Mesenchymal stem cell (in vitro differentiated cells and primary cell): ENCODE results near the gene MGP.

ENCODE experiments used
- DNase-seq: peaks from one replicate; pipeline ENCODE4 v3.0.0-alpha.2; 2013
- H2AFZ ChIP-seq: one replicate; pipeline ENCODE4 v1.6.1; 2013; ENCODE audit warnings: low read depth, mild to moderate bottlenecking, control low read depth, inconsistent platforms, low read length, moderate library complexity
- H2AK5ac ChIP-seq: 2 replicates; pipeline ENCODE4 v1.6.1; 2013; ENCODE audit warnings: low read length, moderate library complexity, mild to moderate bottlenecking, inconsistent platforms; ENCODE audit not compliant: severe bottlenecking
- H2BK120ac ChIP-seq: one replicate; pipeline ENCODE4 v1.6.1; 2013; ENCODE audit warnings: low read depth, mild to moderate bottlenecking, inconsistent platforms, low read length, moderate library complexity
- H2BK12ac ChIP-seq, 2 experiments: one replicate each; pipeline ENCODE4 v1.6.1; 2013; ENCODE audit warnings: inconsistent platforms in 2 of 2, low read length in 2 of 2, mild to moderate bottlenecking in 2 of 2, moderate library complexity in 2 of 2, control low read depth in 1 of 2
- H2BK15ac ChIP-seq: one replicate; pipeline ENCODE4 v1.6.1; 2013; ENCODE audit warnings: mild to moderate bottlenecking, low read depth, inconsistent platforms; ENCODE audit not compliant: poor library complexity, severe bottlenecking
- H2BK5ac ChIP-seq: 2 replicates; pipeline ENCODE4 v1.6.1; 2013; ENCODE audit warnings: low read depth, mild to moderate bottlenecking, low read length, control low read depth, inconsistent platforms; ENCODE audit not compliant: poor library complexity, severe bottlenecking
- H3K14ac ChIP-seq, 2 experiments: one replicate each; pipeline ENCODE4 v1.6.1; 2013; ENCODE audit warnings: inconsistent platforms in 2 of 2, low read length in 2 of 2, control low read depth in 1 of 2, mild to moderate bottlenecking in 1 of 2, moderate library complexity in 1 of 2
- H3K18ac ChIP-seq, 2 experiments: one replicate each; pipeline ENCODE4 v1.6.1; 2013; ENCODE audit warnings: inconsistent platforms in 2 of 2, low read length in 2 of 2, control low read depth in 1 of 2, low read depth in 1 of 2, mild to moderate bottlenecking in 1 of 2
- H3K23ac ChIP-seq, 2 experiments: one replicate each; pipeline ENCODE4 v1.6.1; 2013; ENCODE audit warnings: inconsistent platforms in 2 of 2, low read length in 2 of 2, mild to moderate bottlenecking in 2 of 2, moderate library complexity in 2 of 2, control low read depth in 1 of 2
- H3K27ac ChIP-seq: 2 replicates; pipeline ENCODE4 v1.5.1; 2013; ENCODE audit warnings: mild to moderate bottlenecking, moderate library complexity, low read length, control low read depth, inconsistent platforms; ENCODE audit not compliant: poor library complexity, severe bottlenecking
- H3K27me3 ChIP-seq, 2 experiments: 2 replicates each; pipeline versions ENCODE4 v1.6.1 to v1.7.0; 2013; ENCODE audit warnings: low read length in 2 of 2, mild to moderate bottlenecking in 2 of 2, moderate library complexity in 2 of 2, control low read depth in 1 of 2, inconsistent platforms in 1 of 2; ENCODE audit not compliant: control insufficient read depth in 1 of 2, insufficient read depth in 1 of 2
- H3K36me3 ChIP-seq, 2 experiments: 2 replicates each; pipeline versions ENCODE4 v1.6.1 to v1.7.0; 2013; ENCODE audit warnings: low read length in 2 of 2, control low read depth in 1 of 2, inconsistent platforms in 1 of 2, low read depth in 1 of 2, mild to moderate bottlenecking in 1 of 2; ENCODE audit not compliant: insufficient read depth in 2 of 2, control insufficient read depth in 1 of 2
- H3K4ac ChIP-seq, 2 experiments: one replicate each; pipeline ENCODE4 v1.6.1; 2013; ENCODE audit warnings: inconsistent platforms in 2 of 2, low read length in 2 of 2, mild to moderate bottlenecking in 2 of 2, moderate library complexity in 2 of 2, control low read depth in 1 of 2, low read depth in 1 of 2
- H3K4me1 ChIP-seq: 2 replicates; pipeline ENCODE4 v1.6.1; 2013; ENCODE audit warnings: low read depth, low read length, control low read depth; ENCODE audit not compliant: control insufficient read depth, insufficient read depth
- H3K4me2 ChIP-seq: 2 replicates; pipeline ENCODE4 v1.6.1; 2013; ENCODE audit warnings: low read length, mild to moderate bottlenecking, inconsistent platforms; ENCODE audit not compliant: poor library complexity, severe bottlenecking
- H3K4me3 ChIP-seq, 2 experiments: 2 replicates each; pipeline versions ENCODE4 v1.5.1 to v1.7.0; 2013; ENCODE audit warnings: low read length in 2 of 2, mild to moderate bottlenecking in 2 of 2, control low read depth in 1 of 2, low read depth in 1 of 2; ENCODE audit not compliant: insufficient read depth in 1 of 2
- H3K79me1 ChIP-seq: replicated peaks from 2 replicates; pipeline ENCODE4 v1.6.1; 2013; ENCODE audit warnings: mild to moderate bottlenecking, control low read depth, low read length, inconsistent platforms; ENCODE audit not compliant: poor library complexity, severe bottlenecking
- H3K9ac ChIP-seq: 2 replicates; pipeline ENCODE4 v1.7.0; 2013; ENCODE audit warnings: mild to moderate bottlenecking, low read length, moderate library complexity
- H3K9me3 ChIP-seq: 2 replicates; pipeline ENCODE4 v1.7.0; 2013; ENCODE audit warnings: mild to moderate bottlenecking, low read length; ENCODE audit not compliant: control insufficient read depth
- H4K8ac ChIP-seq: one replicate; pipeline ENCODE4 v1.6.1; 2013; ENCODE audit warnings: inconsistent platforms, mild to moderate bottlenecking, low read length, moderate library complexity
- H4K91ac ChIP-seq: one replicate; pipeline ENCODE4 v1.6.1; 2013; ENCODE audit warnings: mild to moderate bottlenecking, low read length, inconsistent platforms
- WGBS: methylation state at CpG from one replicate; pipeline ENCODE4 v1.1.7; 2013; ENCODE audit warnings: mixed read lengths; 5-methylcytosine and 5-hydroxymethylcytosine counted together

MGP gene

GRCh38 chr12:14883686-14884085 lies 2.0 kb downstream of the MGP start:
- Histone ChIP-seq H3K79me1 (no peaks in the 10 kb centered on the region), H3K9me3 (no peaks in the 10 kb centered on the region), H3K18ac (no peak overlapping the region), H3K4me1 (no peaks in the 10 kb centered on the region), H2BK5ac (no peak overlapping the region), H3K27ac (no peak overlapping the region), H3K23ac (no peak overlapping the region), H3K36me3 (no peaks in the 10 kb centered on the region), H3K27me3 (no peaks in the 10 kb centered on the region), H3K4ac (no peak overlapping the region), H2AFZ (no peak overlapping the region), H2AK5ac (no peak overlapping the region), H3K14ac (no peak overlapping the region), H3K4me2 (no peak overlapping the region), H2BK120ac (no peak overlapping the region), H3K4me3 (no peak overlapping the region), H4K91ac (no peak overlapping the region), H3K9ac (peak overlapping the region; percentile 75), H4K8ac (no peak overlapping the region), H2BK15ac (no peak overlapping the region), H2BK12ac (no peak overlapping the region)
- DNase-seq, result no peak
- WGBS, result 96% methylated on average over 9 of the region's 10 CpGs

DNA sequence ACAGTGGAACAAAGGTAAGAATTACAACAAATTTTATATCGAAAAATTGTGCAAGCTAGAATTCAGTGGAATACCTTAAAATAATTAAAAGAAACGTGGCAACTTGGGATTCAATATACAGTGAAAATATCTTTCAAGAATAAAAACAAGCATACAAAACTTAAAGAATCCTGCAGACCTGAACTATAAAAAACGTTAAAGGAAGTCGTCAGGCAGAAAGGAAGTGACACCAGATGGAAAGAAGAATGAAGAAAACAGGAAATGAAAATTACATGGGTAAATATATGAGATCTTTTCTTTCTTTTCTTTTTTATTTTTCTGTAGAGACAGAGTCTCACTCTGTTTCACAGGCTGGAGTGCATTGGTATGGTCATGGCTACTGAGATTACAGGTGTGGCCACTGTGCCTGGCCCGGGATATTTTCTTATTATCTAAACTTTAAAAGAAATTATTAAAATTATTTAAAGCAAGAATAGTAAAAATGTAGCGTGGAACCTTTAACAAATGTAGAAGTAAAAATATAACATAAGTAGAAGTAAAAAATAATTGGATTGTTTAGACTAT lies 4.7 kb downstream of the MGP start:
- no peak overlapping the region for H3K9ac ChIP-seq
- no peak overlapping the region for H2BK12ac ChIP-seq
- H2AK5ac ChIP-seq, result no peak overlapping the region
- no peak overlapping the region for H4K8ac ChIP-seq
- H3K23ac ChIP-seq, result no peak overlapping the region
- no peak overlapping the region for H2BK15ac ChIP-seq
- H3K9me3 ChIP-seq, result no peaks in the 10 kb centered on the region
- H3K79me1 ChIP-seq, result no peaks in the 10 kb centered on the region
- no peaks in the 10 kb centered on the region for H3K4me1 ChIP-seq
- no peaks in the 10 kb centered on the region for H3K27me3 ChIP-seq
- H3K18ac ChIP-seq, result no peak overlapping the region
- DNase-seq, result no peak
- no peak overlapping the region for H2BK120ac ChIP-seq
- H3K4me3 ChIP-seq, result no peak overlapping the region
- no peak overlapping the region for H3K27ac ChIP-seq
- H2BK5ac ChIP-seq, result no peak overlapping the region
- H3K4me2 ChIP-seq, result no peak overlapping the region
- H2AFZ ChIP-seq, result no peak overlapping the region
- H4K91ac ChIP-seq, result no peak overlapping the region
- H3K36me3 ChIP-seq, result no peaks in the 10 kb centered on the region
- H3K14ac ChIP-seq, result no peak overlapping the region
- H3K4ac ChIP-seq, result no peak overlapping the region
- 93% methylated on average over 2 of the region's 6 CpGs for WGBS

DNA sequence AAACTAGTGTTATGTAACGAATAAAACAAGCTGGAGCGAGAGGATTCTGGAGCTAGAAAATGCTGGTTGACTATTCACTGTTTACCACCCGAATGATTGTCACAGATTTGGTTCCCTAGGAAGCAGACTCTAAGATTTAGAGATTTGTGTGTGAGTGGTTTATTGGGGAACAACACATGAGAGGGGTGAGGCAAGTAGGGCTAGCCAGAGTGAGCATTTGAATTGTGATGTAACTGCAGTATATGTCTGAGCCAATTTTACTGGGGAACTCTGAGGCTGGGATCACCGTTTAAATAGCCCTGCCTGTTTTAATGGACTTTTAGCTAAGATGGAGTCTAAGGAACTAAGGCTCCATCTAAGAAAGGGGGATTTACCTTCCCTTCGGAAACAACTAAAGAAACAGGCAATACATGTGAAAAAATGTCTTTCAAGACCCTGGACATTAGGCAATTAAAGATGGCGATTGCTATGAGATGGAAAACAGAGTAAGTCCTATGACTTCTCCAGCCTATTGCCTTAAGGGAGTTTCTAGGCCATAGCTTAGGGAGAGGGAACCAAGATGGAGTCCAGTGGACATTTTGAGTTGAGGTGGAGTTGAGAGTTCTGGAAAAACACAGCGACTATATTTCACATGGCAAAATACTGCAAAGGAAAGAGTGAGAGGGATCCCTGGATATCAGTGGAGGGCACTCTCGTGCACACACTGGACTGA lies 6.3 kb downstream of the MGP start:
- Histone ChIP-seq H3K9ac (no peak overlapping the region), H3K23ac (no peak overlapping the region), H2BK15ac (no peak overlapping the region), H3K9me3 (no peaks in the 10 kb centered on the region), H4K8ac (no peak overlapping the region), H2BK5ac (no peak overlapping the region), H3K79me1 (no peaks in the 10 kb centered on the region), H3K36me3 (no peaks in the 10 kb centered on the region), H3K4ac (no peak overlapping the region), H2AK5ac (no peak overlapping the region), H3K4me2 (no peak overlapping the region), H4K91ac (no peak overlapping the region), H3K14ac (no peak overlapping the region), H2AFZ (no peak overlapping the region), H3K27me3 (no peaks in the 10 kb centered on the region), H3K4me3 (no peak overlapping the region), H3K27ac (no peak overlapping the region), H3K18ac (no peak overlapping the region), H3K4me1 (no peaks in the 10 kb centered on the region), H2BK120ac (no peak overlapping the region), H2BK12ac (no peak overlapping the region)
- no peak for DNase-seq
- WGBS, result 97% methylated on average over 8 of the region's 8 CpGs

DNA sequence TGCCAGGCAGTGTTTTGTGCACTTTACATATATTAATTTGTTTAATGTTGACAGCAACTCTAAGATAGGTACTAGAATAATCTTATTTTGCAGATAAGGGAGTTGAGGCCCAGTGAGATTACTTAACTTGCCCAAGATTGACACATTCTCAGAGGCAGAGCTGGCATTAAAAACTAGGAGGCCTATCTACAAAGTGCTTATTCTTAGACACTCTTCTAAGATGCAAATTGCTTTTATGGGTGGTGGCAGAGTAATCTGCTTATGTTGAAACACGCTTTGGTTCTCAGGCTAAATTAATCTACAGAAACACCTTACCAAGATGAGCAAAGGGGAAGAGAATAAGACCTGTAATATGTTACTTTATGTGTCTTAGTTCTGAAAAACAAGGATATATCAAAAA lies 7.2 kb downstream of the MGP start:
- Histone ChIP-seq H3K9ac (no peak overlapping the region), H3K4me2 (no peak overlapping the region), H3K79me1 (no peaks in the 10 kb centered on the region), H2BK120ac (no peak overlapping the region), H3K23ac (no peak overlapping the region), H3K27me3 (no peaks in the 10 kb centered on the region), H4K91ac (no peak overlapping the region), H2AFZ (no peak overlapping the region), H3K9me3 (no peaks in the 10 kb centered on the region), H4K8ac (no peak overlapping the region), H3K36me3 (no peaks in the 10 kb centered on the region), H3K18ac (no peak overlapping the region), H2BK15ac (no peak overlapping the region), H3K4me1 (no peaks in the 10 kb centered on the region), H3K4me3 (no peak overlapping the region), H3K14ac (no peak overlapping the region), H3K27ac (no peak overlapping the region), H2BK5ac (no peak overlapping the region), H3K4ac (no peak overlapping the region), H2BK12ac (no peak overlapping the region), H2AK5ac (no peak overlapping the region)
- no peak for DNase-seq
- WGBS, result no CpG with 5 or more reads among the region's 1 CpG
